GM18511 (cell line): Measurements from ENCODE around the gene RPAP3.

Source experiments
- ATAC-seq: cut with Tn5 transposase; IDR thresholded peaks from one replicate; pipeline ENCODE4 v1.9.1; 2021; ENCODE audit warnings: mild to moderate bottlenecking, moderate library complexity; ENCODE audit not compliant: unreplicated experiment

RPAP3 gene

GRCh38 chr12:47705566-47706425, at the start of gene RPAP3:
RPAP3 (minus strand) TSS chr12:47706030; CDS start chr12:47702840, 3,190 bp downstream.
- ATAC-seq: peak; percentile 84

- peak; percentile 25 for ATAC-seq
Observed at GRCh38 chr12:47754881-47755280, 49.1 kb upstream of the RPAP3 start.

- ATAC-seq: no peak
Observed at GRCh38 chr12:47754126-47754525, 48.3 kb upstream of the RPAP3 start.

- ATAC-seq: no peak
Observed at GRCh38 chr12:47753021-47754001, 47.5 kb upstream of the RPAP3 start.

GRCh38 chr12:47752552-47752951, 46.7 kb upstream of the RPAP3 start:
- ATAC-seq: no peak

- ATAC-seq: no peak
Observed at GRCh38 chr12:47752121-47752520, 46.3 kb upstream of the RPAP3 start.

- no peak for ATAC-seq
Observed at GRCh38 chr12:47751561-47751960, 45.7 kb upstream of the RPAP3 start.

GRCh38 chr12:47750916-47751470, 45.2 kb upstream of the RPAP3 start:
- ATAC-seq: no peak

GRCh38 chr12:47750229-47750798, 44.5 kb upstream of the RPAP3 start:
- no peak for ATAC-seq

- ATAC-seq: no peak
Observed at GRCh38 chr12:47748899-47749298, 43.1 kb upstream of the RPAP3 start.

- ATAC-seq: no peak
Observed at GRCh38 chr12:47748507-47748828, 42.6 kb upstream of the RPAP3 start.

- no peak for ATAC-seq
Observed at GRCh38 chr12:47747596-47748506, 42.0 kb upstream of the RPAP3 start.

- ATAC-seq: peak; percentile 65
Observed at GRCh38 chr12:47747126-47747525, 41.3 kb upstream of the RPAP3 start.

GRCh38 chr12:47746523-47746922, 40.7 kb upstream of the RPAP3 start:
- ATAC-seq: no peak

- no peak for ATAC-seq
Observed at GRCh38 chr12:47746073-47746472, 40.2 kb upstream of the RPAP3 start.

- ATAC-seq: no peak
Observed at GRCh38 chr12:47745485-47746041, 39.7 kb upstream of the RPAP3 start.

- ATAC-seq: no peak
Observed at GRCh38 chr12:47744778-47745436, 39.1 kb upstream of the RPAP3 start.

- no peak for ATAC-seq
Observed at GRCh38 chr12:47744005-47744651, 38.3 kb upstream of the RPAP3 start.
